Measurements from ENCODE around the gene CDC27.
"Not testable (repeated sequence)": the region's sequence is repeated elsewhere in the genome, so short reads cannot be mapped to it uniquely, and the experiment has no call there.

The CDC27 gene

GRCh38 chr17:47134354-47134753 is 54.7 kb downstream of the CDC27 start:
- DNase-seq (ENCODE audit: low read depth) = not testable (repeated sequence)

- DNase-seq (ENCODE audit: low read depth) = no peak
These were observed 57.3 kb downstream of the CDC27 start for GRCh38 chr17:47131761-47132160.

- not testable (repeated sequence) for DNase-seq (ENCODE audit: low read depth)
These were observed 62.3 kb downstream of the CDC27 start for GRCh38 chr17:47126835-47127234.

- not testable (repeated sequence) for DNase-seq (ENCODE audit: low read depth)
These were observed 65.8 kb downstream of the CDC27 start for GRCh38 chr17:47123262-47123661.

DNA sequence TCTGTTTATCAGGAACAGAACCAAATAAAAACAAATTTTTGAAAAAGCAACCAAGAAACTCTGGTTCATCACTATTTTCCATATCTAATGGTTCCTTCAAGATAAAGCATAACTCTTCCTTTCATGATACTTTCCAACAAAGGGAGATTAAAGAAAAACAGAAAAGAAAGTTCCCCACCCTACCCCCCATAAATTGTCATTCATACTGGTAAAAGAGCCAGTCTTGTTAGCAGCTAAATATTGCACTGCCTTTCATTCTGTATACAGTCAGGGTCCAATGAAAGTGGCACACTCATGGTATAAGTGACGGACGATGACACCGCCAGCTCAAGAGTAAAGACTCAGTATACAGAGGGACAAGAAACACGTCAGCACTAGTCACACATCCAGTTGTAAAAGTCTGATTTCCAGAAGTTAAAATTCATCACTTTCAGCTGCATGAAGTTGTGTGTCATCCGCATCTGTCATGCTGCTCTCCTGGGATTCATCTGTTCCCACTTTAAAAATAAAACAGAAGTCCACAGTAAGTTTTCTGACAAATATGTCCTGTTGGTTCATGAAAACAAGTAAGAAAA is 68.5 kb downstream of the CDC27 start:
- peak; percentile 56 for DNase-seq (ENCODE audit: low read depth)

- peak; percentile 40 for DNase-seq (ENCODE audit: low read depth)
These were observed 69.2 kb downstream of the CDC27 start for GRCh38 chr17:47119746-47120520.

GRCh38 chr17:47117386-47117785 is 71.7 kb downstream of the CDC27 start:
- no peak for DNase-seq (ENCODE audit: low read depth)

- no peak for DNase-seq (ENCODE audit: low read depth)
These were observed 83.0 kb downstream of the CDC27 start for GRCh38 chr17:47106130-47106529.

DNA sequence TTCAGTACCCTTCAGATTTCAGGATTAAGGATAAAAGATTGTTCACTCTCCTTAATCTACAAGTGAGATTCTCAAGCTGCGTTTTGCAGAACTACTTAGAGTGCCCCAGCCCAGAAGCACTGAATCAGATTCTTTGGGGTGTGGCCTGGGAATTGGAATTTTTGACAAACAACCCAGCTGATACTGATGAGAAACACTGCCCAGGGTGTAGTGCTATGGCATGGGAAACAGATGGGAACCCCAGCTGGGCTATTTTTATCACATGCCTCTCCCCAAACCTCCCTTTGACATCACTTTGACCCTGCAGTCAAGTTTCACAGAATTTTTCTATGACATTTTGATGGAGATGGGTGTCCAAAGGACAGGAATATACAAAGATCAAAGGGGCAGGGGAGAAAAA is 83.8 kb downstream of the CDC27 start:
- DNase-seq (ENCODE audit: low read depth) = not testable (repeated sequence)

DNA sequence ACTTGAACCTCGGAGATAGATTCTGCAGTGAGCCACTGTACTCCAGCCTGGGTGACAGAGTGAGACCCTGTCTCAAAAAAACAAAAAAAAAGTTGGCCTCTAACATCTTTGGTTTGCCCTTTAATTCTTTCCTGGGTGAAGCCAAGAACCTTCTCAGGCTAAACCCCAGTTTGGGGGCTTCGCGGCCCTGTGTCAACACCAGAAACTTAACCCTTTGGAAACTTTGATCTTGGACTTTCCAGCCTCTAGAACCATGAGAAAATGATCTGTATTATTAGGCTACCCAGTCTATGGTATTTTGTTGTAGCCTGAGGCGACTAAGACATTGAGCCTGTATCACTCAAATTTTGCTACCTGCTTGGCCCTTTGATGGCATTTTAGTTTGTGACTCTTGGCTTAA is 86.2 kb downstream of the CDC27 start:
- DNase-seq (ENCODE audit: low read depth) = no peak

- DNase-seq (ENCODE audit: low read depth) = peak; percentile 64
These were observed 88.9 kb downstream of the CDC27 start for GRCh38 chr17:47099987-47100711.

DNA sequence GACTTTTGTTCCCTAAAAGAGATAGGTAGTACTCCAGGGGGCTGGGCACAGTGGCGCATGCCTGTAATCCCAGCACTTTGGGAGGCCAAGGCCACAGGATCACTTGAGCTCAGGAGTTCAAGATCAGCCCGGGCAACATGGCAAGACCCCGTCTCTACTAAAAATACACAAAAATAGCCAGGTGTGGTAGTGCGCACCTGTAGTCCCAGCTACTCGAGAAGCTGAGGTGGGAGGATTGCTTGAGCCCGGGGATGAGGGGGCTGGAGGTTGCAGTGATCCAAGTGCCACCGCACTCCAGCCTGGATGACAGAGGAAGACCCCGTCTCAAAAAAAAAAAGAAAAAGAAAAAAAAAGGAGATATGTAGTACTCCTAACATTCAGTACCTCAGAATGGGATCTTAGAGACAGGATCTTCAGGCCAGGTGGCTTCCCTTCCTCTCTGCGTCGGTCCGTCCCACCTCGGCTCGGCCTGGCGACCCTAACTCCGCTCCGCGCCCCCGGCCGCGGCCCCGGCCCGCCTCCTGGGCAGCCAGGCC is 89.6 kb downstream of the CDC27 start:
- no peak for DNase-seq (ENCODE audit: low read depth)

DNA sequence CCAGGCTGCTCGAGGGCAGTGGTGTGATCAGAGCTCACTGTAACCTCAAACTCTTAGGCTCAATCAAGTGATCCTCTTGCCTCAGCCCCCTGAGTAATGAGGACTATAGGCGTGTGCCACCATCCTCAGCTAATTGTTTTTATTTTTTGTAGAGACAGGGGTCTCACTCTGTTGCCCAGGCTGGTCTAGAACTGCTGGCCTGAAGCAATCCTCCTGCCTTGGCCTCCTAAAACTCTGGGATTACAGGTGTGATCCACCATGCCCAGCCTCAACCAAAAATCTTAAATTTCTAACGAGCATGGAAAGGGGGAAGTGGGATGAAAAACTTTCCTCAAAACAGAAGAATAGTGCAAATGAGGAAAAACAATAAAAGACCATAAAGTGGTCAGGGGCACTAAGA is 92.8 kb downstream of the CDC27 start:
- DNase-seq (ENCODE audit: low read depth) = no peak

DNA sequence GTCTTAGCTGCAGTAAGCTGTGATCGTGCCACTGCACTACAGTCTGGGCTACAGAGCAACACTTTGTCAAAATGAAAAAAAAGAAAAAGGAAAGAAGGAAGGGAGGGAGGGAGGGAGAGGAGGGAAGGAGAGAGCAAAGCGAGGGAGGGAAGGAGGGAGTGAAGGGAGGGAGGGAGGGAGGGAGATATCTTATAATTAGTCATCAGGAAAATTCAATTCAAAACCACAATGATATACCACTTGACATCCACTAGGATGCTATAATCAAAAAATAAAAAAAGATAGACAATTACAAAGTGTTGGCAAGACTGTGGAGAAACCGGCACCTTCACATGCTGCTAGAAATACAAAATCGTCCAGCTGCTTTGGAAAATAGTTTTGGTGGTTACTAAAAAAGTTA is 93.8 kb downstream of the CDC27 start:
- DNase-seq (ENCODE audit: low read depth) = no peak

DNA sequence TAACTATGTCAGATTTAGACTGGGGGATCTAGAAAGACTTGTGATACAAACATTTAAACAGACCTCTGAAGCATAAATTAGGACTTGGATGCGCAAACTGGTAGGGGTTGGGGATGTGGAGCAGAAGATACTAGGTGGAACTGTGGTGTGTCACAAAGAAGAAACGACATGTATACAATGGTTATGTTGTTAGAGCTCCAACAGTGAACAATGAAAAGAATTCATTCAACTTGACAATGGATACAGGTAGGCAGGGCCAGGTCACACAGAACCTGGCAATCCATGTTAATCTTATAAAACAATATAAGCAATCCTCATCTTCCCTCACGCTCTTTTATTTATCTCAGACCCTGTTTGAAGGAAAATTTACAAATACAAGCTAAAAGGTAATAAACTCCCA is 102.0 kb downstream of the CDC27 start:
- no peak for DNase-seq (ENCODE audit: low read depth)

- no peak for DNase-seq (ENCODE audit: low read depth)
These were observed 103.4 kb downstream of the CDC27 start for GRCh38 chr17:47085736-47086135.

GRCh38 chr17:47078801-47079200 is 110.3 kb downstream of the CDC27 start:
- DNase-seq (ENCODE audit: low read depth) = no peak

GRCh38 chr17:47077576-47077975 is 111.5 kb downstream of the CDC27 start:
- no peak for DNase-seq (ENCODE audit: low read depth)

- no peak for DNase-seq (ENCODE audit: low read depth)
These were observed 112.9 kb downstream of the CDC27 start for GRCh38 chr17:47076171-47076570.

GRCh38 chr17:47074361-47074760 is 114.7 kb downstream of the CDC27 start:
- DNase-seq (ENCODE audit: low read depth) = not testable (repeated sequence)

DNA sequence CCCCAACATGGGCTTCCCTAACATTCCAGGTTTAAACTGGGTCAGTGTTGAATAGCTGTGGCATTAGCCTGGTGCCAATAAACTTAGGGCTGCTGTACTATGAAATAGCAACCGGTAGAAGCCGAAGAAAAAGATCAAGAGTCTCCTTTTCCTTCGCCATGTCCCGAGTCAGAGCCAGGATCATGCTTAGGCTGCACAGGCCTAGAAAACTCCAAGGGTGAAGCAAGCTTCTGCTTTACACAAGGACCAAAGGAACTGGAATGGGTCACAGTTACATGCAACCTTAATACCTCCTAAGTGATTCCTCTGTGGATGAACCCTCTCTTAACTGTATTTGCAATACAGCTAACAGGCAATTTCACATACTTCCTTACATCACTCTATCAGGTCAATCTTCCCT is 115.5 kb downstream of the CDC27 start:
- DNase-seq (ENCODE audit: low read depth) = not testable (repeated sequence)

DNA sequence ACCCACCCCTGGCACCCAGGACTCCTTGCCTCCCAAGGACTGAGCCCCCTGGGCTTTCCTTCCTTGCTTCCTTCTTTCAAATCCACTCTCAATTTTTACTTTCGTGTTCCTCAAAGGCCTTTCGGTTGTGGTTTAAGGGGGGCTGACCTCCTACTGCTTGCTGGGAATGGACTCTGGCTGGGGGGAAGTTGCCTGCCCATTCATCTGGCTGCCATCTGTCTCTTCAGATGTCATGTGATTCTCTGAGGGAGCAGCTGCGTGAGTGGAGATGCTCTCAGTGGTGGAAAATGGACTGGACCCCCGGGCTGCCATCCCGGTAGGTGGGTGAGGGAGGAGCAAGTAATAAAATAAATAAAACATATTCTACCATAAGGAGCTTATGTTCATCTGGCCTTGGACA is 116.2 kb downstream of the CDC27 start:
- DNase-seq (ENCODE audit: low read depth) = no peak

DNA sequence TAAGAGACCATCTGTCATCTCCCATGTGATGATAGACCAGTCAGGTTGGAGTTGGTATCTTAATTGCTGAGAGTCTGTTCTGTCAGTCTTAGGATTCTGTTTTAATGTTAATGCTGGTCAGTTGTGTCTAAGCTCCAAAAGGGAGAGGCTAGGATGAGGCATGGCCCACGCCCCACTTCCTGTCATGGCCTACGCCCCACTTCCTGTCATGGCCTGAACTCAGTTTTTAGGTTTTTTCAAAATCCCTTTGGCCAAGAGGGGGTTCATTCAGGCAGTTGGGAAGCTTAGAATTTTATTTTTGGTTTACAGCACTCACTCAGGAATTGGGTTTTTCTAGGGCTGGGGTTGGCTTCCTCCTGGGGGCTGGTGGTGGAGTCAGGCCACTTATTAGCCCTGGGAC is 117.9 kb downstream of the CDC27 start:
- DNase-seq (ENCODE audit: low read depth) = not testable (repeated sequence)

Data from GM04503 (cell line).